Mesenchymal stem cell (in vitro differentiated cells and primary cell): ENCODE data around the gene CFAP73.
"Not testable (repeated sequence)": the region's sequence is repeated elsewhere in the genome, so short reads cannot be mapped to it uniquely, and the experiment has no call there.

Experiments
- DNase-seq: peaks from one replicate; pipeline ENCODE4 v3.0.0-alpha.2; 2013
- H2AFZ ChIP-seq: one replicate; pipeline ENCODE4 v1.6.1; 2013; ENCODE audit warnings: low read depth, mild to moderate bottlenecking, control low read depth, inconsistent platforms, low read length, moderate library complexity
- H2AK5ac ChIP-seq: 2 replicates; pipeline ENCODE4 v1.6.1; 2013; ENCODE audit warnings: low read length, moderate library complexity, mild to moderate bottlenecking, inconsistent platforms; ENCODE audit not compliant: severe bottlenecking
- H2BK120ac ChIP-seq: one replicate; pipeline ENCODE4 v1.6.1; 2013; ENCODE audit warnings: low read depth, mild to moderate bottlenecking, inconsistent platforms, low read length, moderate library complexity
- H2BK12ac ChIP-seq, 2 experiments: one replicate each; pipeline ENCODE4 v1.6.1; 2013; ENCODE audit warnings: inconsistent platforms in 2 of 2, low read length in 2 of 2, mild to moderate bottlenecking in 2 of 2, moderate library complexity in 2 of 2, control low read depth in 1 of 2
- H2BK15ac ChIP-seq: one replicate; pipeline ENCODE4 v1.6.1; 2013; ENCODE audit warnings: mild to moderate bottlenecking, low read depth, inconsistent platforms; ENCODE audit not compliant: poor library complexity, severe bottlenecking
- H2BK5ac ChIP-seq: 2 replicates; pipeline ENCODE4 v1.6.1; 2013; ENCODE audit warnings: low read depth, mild to moderate bottlenecking, low read length, control low read depth, inconsistent platforms; ENCODE audit not compliant: poor library complexity, severe bottlenecking
- H3K14ac ChIP-seq, 2 experiments: one replicate each; pipeline ENCODE4 v1.6.1; 2013; ENCODE audit warnings: inconsistent platforms in 2 of 2, low read length in 2 of 2, control low read depth in 1 of 2, mild to moderate bottlenecking in 1 of 2, moderate library complexity in 1 of 2
- H3K18ac ChIP-seq, 2 experiments: one replicate each; pipeline ENCODE4 v1.6.1; 2013; ENCODE audit warnings: inconsistent platforms in 2 of 2, low read length in 2 of 2, control low read depth in 1 of 2, low read depth in 1 of 2, mild to moderate bottlenecking in 1 of 2
- H3K23ac ChIP-seq, 2 experiments: one replicate each; pipeline ENCODE4 v1.6.1; 2013; ENCODE audit warnings: inconsistent platforms in 2 of 2, low read length in 2 of 2, mild to moderate bottlenecking in 2 of 2, moderate library complexity in 2 of 2, control low read depth in 1 of 2
- H3K27ac ChIP-seq: 2 replicates; pipeline ENCODE4 v1.5.1; 2013; ENCODE audit warnings: mild to moderate bottlenecking, moderate library complexity, low read length, control low read depth, inconsistent platforms; ENCODE audit not compliant: poor library complexity, severe bottlenecking
- H3K27me3 ChIP-seq, 2 experiments: 2 replicates each; pipeline versions ENCODE4 v1.6.1 to v1.7.0; 2013; ENCODE audit warnings: low read length in 2 of 2, mild to moderate bottlenecking in 2 of 2, moderate library complexity in 2 of 2, control low read depth in 1 of 2, inconsistent platforms in 1 of 2; ENCODE audit not compliant: control insufficient read depth in 1 of 2, insufficient read depth in 1 of 2
- H3K36me3 ChIP-seq, 2 experiments: 2 replicates each; pipeline versions ENCODE4 v1.6.1 to v1.7.0; 2013; ENCODE audit warnings: low read length in 2 of 2, control low read depth in 1 of 2, inconsistent platforms in 1 of 2, low read depth in 1 of 2, mild to moderate bottlenecking in 1 of 2; ENCODE audit not compliant: insufficient read depth in 2 of 2, control insufficient read depth in 1 of 2
- H3K4ac ChIP-seq, 2 experiments: one replicate each; pipeline ENCODE4 v1.6.1; 2013; ENCODE audit warnings: inconsistent platforms in 2 of 2, low read length in 2 of 2, mild to moderate bottlenecking in 2 of 2, moderate library complexity in 2 of 2, control low read depth in 1 of 2, low read depth in 1 of 2
- H3K4me1 ChIP-seq: 2 replicates; pipeline ENCODE4 v1.6.1; 2013; ENCODE audit warnings: low read depth, low read length, control low read depth; ENCODE audit not compliant: control insufficient read depth, insufficient read depth
- H3K4me2 ChIP-seq: 2 replicates; pipeline ENCODE4 v1.6.1; 2013; ENCODE audit warnings: low read length, mild to moderate bottlenecking, inconsistent platforms; ENCODE audit not compliant: poor library complexity, severe bottlenecking
- H3K4me3 ChIP-seq, 2 experiments: 2 replicates each; pipeline versions ENCODE4 v1.5.1 to v1.7.0; 2013; ENCODE audit warnings: low read length in 2 of 2, mild to moderate bottlenecking in 2 of 2, control low read depth in 1 of 2, low read depth in 1 of 2; ENCODE audit not compliant: insufficient read depth in 1 of 2
- H3K79me1 ChIP-seq: replicated peaks from 2 replicates; pipeline ENCODE4 v1.6.1; 2013; ENCODE audit warnings: mild to moderate bottlenecking, control low read depth, low read length, inconsistent platforms; ENCODE audit not compliant: poor library complexity, severe bottlenecking
- H3K9ac ChIP-seq: 2 replicates; pipeline ENCODE4 v1.7.0; 2013; ENCODE audit warnings: mild to moderate bottlenecking, low read length, moderate library complexity
- H3K9me3 ChIP-seq: 2 replicates; pipeline ENCODE4 v1.7.0; 2013; ENCODE audit warnings: mild to moderate bottlenecking, low read length; ENCODE audit not compliant: control insufficient read depth
- H4K8ac ChIP-seq: one replicate; pipeline ENCODE4 v1.6.1; 2013; ENCODE audit warnings: inconsistent platforms, mild to moderate bottlenecking, low read length, moderate library complexity
- H4K91ac ChIP-seq: one replicate; pipeline ENCODE4 v1.6.1; 2013; ENCODE audit warnings: mild to moderate bottlenecking, low read length, inconsistent platforms
- WGBS: methylation state at CpG from one replicate; pipeline ENCODE4 v1.1.7; 2013; ENCODE audit warnings: mixed read lengths; 5-methylcytosine and 5-hydroxymethylcytosine counted together

The CFAP73 gene

GRCh38 chr12:113203852-113204760 lies 54.6 kb downstream of the CFAP73 start:
- peak; percentile 43 for DNase-seq
- Histone ChIP-seq H3K27ac (no peak overlapping the region), H3K9me3 (no peaks in the 10 kb centered on the region), H3K4ac (peak overlapping the region in 1 of 2 experiments; percentile 10), H2AFZ (no peak overlapping the region), H3K18ac (peak overlapping the region in 1 of 2 experiments; percentile 55), H3K9ac (no peak overlapping the region), H2AK5ac (no peak overlapping the region), H2BK5ac (no peak overlapping the region), H3K23ac (no peak overlapping the region), H3K4me3 (no peak overlapping the region), H4K91ac (no peak overlapping the region), H2BK15ac (peak overlapping the region; percentile 40), H3K4me1 (peaks cover 8% of the 10 kb centered on the region), H3K79me1 (no peaks in the 10 kb centered on the region), H3K4me2 (no peak overlapping the region), H3K36me3 (peaks cover 0 to 4% of the 10 kb centered on the region in 2 experiments), H2BK120ac (no peak overlapping the region), H2BK12ac (peak overlapping the region in 1 of 2 experiments; percentile 48), H3K27me3 (no peaks in the 10 kb centered on the region), H4K8ac (peak overlapping the region; percentile 1), H3K14ac (no peak overlapping the region)
- WGBS, result 92% methylated on average over 7 of the region's 8 CpGs

GRCh38 chr12:113204804-113205203 lies 55.3 kb downstream of the CFAP73 start:
- no peaks in the 10 kb centered on the region for H3K79me1 ChIP-seq
- no peak overlapping the region for H2AK5ac ChIP-seq
- H2BK15ac ChIP-seq, result no peak overlapping the region
- H2BK5ac ChIP-seq, result no peak overlapping the region
- H3K27ac ChIP-seq, result no peak overlapping the region
- H3K23ac ChIP-seq, result no peak overlapping the region
- H3K14ac ChIP-seq, result no peak overlapping the region
- H4K91ac ChIP-seq, result no peak overlapping the region
- H3K36me3 ChIP-seq, result peaks cover 0 to 4% of the 10 kb centered on the region in 2 experiments
- no peaks in the 10 kb centered on the region for H3K9me3 ChIP-seq
- no peak overlapping the region for H3K4me2 ChIP-seq
- H3K4me1 ChIP-seq, result peaks cover 8% of the 10 kb centered on the region
- H4K8ac ChIP-seq, result no peak overlapping the region
- no peak overlapping the region for H3K4me3 ChIP-seq
- DNase-seq, result no peak
- H3K18ac ChIP-seq, result no peak overlapping the region
- H2BK12ac ChIP-seq, result no peak overlapping the region
- WGBS, result 92% methylated on average over 3 of the region's 3 CpGs
- H3K4ac ChIP-seq, result no peak overlapping the region
- no peaks in the 10 kb centered on the region for H3K27me3 ChIP-seq
- H3K9ac ChIP-seq, result no peak overlapping the region
- no peak overlapping the region for H2BK120ac ChIP-seq
- no peak overlapping the region for H2AFZ ChIP-seq

- H3K23ac ChIP-seq, H2AFZ ChIP-seq, H3K79me1 ChIP-seq, H2BK12ac ChIP-seq, H2BK5ac ChIP-seq, H3K27ac ChIP-seq, H3K4ac ChIP-seq, H3K4me2 ChIP-seq, H3K9me3 ChIP-seq, H3K27me3 ChIP-seq, H2BK15ac ChIP-seq, H3K4me3 ChIP-seq, H3K9ac ChIP-seq, H3K36me3 ChIP-seq, H3K4me1 ChIP-seq, H2AK5ac ChIP-seq, H4K8ac ChIP-seq, H2BK120ac ChIP-seq, DNase-seq, H3K14ac ChIP-seq: not testable (repeated sequence)
- peak overlapping the region; percentile 32 for H4K91ac ChIP-seq
- peak overlapping the region in 1 of 2 experiments; percentile 25 for H3K18ac ChIP-seq
- WGBS, result 100% methylated on average over 5 of the region's 5 CpGs
Measured at GRCh38 chr12:113206802-113207201, 57.3 kb downstream of the CFAP73 start.

DNA sequence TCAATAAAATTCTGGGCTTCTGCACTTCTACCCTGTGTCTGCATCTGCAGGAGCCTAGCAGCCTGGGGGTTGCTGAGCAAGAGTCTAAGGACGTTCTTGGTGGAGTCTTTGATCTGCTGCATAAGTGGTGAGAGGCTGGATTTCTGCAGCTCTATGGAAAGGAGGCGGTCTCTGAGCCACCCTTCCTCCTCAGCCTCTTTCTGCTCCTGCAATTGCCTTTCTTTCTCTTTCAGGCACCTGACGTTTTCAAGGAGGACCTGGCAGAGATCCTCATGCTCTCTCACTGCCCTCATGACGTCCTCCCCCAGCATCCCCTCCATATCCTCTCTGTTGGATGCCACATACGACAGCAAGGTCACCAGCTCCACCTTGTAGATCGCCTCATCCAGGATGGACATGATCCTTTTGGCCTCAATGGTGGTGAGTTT lies 58.1 kb downstream of the CFAP73 start:
- Histone ChIP-seq H2BK15ac (no peak overlapping the region), H3K4me3 (no peak overlapping the region), H3K9me3 (no peaks in the 10 kb centered on the region), H3K27me3 (no peaks in the 10 kb centered on the region), H3K4me2 (no peak overlapping the region), H3K79me1 (no peaks in the 10 kb centered on the region), H4K91ac (no peak overlapping the region), H3K4me1 (no peaks in the 10 kb centered on the region), H3K27ac (no peak overlapping the region), H3K36me3 (no peaks in the 10 kb centered on the region), H3K18ac (peak overlapping the region in 1 of 2 experiments; percentile 22), H2BK120ac (no peak overlapping the region), H2AK5ac (no peak overlapping the region), H3K9ac (no peak overlapping the region), H2BK12ac (peak overlapping the region; percentile 20 to 74), H3K4ac (peak overlapping the region in 1 of 2 experiments; percentile 30), H2BK5ac (no peak overlapping the region), H4K8ac (no peak overlapping the region), H3K14ac (no peak overlapping the region), H2AFZ (no peak overlapping the region), H3K23ac (no peak overlapping the region)
- peak; percentile 37 for DNase-seq
- 71% methylated on average over 6 of the region's 6 CpGs for WGBS
